Mucosa of stomach (tissue), 1 donor: ENCODE results near the gene UQCRC1.

ENCODE experiments used
- H3K27me3 ChIP-seq: one replicate; pipeline ENCODE4 v1.7.0; 2013; ENCODE audit warnings: mild to moderate bottlenecking, low read length; ENCODE audit not compliant: control insufficient read depth, insufficient read depth
- H3K36me3 ChIP-seq: one replicate; pipeline ENCODE4 v1.7.0; 2013; ENCODE audit warnings: low read length; ENCODE audit not compliant: control insufficient read depth, insufficient read depth
- H3K4me1 ChIP-seq: one replicate; pipeline ENCODE4 v1.7.0; 2013; ENCODE audit warnings: mild to moderate bottlenecking, low read length; ENCODE audit not compliant: control insufficient read depth, insufficient read depth
- H3K4me3 ChIP-seq: one replicate; pipeline ENCODE4 v1.7.0; 2013; ENCODE audit warnings: low read length
- H3K9ac ChIP-seq: one replicate; pipeline ENCODE4 v1.7.0; 2013; ENCODE audit warnings: mild to moderate bottlenecking, low read length, moderate library complexity
- H3K9me3 ChIP-seq: one replicate; pipeline ENCODE4 v1.7.0; 2013; ENCODE audit warnings: mild to moderate bottlenecking, low read length, moderate library complexity; ENCODE audit not compliant: control insufficient read depth
- donor health status: Pancreatic carcinoma.

The UQCRC1 gene

DNA sequence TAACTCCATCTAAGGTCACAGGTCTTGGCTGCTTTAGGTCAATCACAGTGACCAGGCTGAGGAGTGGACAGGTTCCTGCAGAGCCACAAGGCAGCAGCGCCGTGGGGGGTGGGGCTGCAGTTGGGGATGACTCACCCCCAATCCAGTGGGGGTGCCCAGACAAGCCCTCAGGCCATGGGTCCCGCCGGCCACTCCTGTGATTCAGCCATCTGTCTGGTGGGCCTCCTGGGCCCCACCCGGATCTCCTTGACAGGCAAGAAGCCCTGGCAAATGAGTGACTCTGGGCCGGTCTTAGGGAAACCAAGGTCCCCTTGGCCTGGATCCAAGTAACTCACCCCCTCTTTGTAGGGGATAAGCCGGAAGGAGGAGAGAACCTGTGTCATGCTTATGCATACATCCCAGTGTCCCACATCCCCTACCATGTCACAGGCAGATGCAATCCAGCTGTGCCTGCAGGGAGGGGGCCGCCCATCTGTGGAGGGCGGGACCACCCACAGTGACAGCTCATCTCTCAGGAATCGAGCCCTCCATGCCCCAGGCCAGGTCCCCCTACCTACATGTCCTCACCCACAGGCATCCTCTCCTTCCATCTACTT is 13.8 kb downstream of the UQCRC1 start:
- H3K4me1 ChIP-seq, result peaks cover 29% of the 10 kb centered on the region
- H3K9ac ChIP-seq, result no peak overlapping the region
- H3K27me3 ChIP-seq, result peaks cover 26% of the 10 kb centered on the region
- peaks cover 28% of the 10 kb centered on the region for H3K36me3 ChIP-seq
- H3K4me3 ChIP-seq, result no peak overlapping the region
- H3K9me3 ChIP-seq, result no peaks in the 10 kb centered on the region

DNA sequence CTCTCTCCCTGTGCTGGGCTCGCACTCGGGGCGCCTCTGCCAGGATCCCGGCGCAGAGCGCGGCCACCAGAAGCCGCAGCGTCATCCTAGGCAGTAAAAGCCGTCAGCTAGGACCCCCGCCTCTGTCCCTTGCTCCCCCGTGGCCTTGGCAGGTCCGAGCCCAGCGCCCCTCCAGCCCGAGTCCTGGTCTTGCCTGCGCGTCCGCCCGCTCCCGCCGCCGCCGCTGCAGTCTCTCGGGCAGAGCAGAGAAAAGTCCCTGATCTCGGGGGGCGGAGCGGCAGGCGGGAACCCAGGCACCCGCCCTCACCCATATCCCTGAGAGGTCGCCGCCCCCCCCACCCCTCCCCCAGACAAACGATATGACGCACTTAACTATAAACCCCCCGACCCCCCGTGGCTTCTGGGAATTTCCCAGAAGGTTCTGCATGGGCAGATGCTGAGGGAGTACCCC is 14.3 kb downstream of the UQCRC1 start, which contains the start of gene COL7A1:
TSS of gene COL7A1 (minus strand) at position 255 of the 451 bp plus-strand sequence. CDS start at position 85, 170 bp downstream.
- peaks cover 26% of the 10 kb centered on the region for H3K27me3 ChIP-seq
- H3K9ac ChIP-seq, result peak within 1 kb of the TSS; percentile 50
- peaks cover 23% of the 10 kb centered on the region for H3K36me3 ChIP-seq
- H3K9me3 ChIP-seq, result no peaks in the 10 kb centered on the region
- no peak within 1 kb of the TSS for H3K4me3 ChIP-seq
- peaks cover 29% of the 10 kb centered on the region for H3K4me1 ChIP-seq

DNA sequence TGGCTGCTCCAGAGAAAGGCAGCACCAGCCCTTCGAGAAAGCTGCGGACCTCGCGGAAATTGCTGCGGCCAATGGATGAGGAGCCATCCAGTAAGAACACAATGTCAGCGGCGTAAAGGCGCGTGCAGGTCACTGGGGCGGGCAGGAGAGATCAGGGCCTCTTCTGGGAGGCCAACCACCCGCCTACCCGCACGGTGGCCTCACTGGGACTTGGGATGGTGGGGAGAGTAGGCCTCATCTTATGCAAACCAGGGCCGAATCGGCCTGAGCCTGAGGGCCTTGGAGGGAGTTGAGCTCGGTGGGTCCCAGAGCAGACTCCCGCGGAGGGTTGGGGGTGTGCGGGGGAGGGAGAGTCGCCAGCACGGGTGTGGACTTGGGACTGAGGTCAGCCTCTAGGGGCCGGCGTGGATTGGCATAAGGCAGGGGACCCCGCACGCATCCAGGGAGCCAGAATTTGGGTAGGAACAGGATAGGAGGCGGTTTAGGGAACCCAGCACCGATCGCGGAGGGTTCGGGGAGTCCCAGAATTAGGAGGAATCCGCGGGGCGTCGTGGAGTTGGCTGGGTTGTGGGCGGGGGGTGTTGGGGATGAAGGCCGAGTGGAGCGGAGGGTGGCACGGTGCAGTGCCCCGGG is 14.9 kb downstream of the UQCRC1 start:
- Histone ChIP-seq H3K9me3 (no peaks in the 10 kb centered on the region), H3K4me1 (peaks cover 29% of the 10 kb centered on the region), H3K36me3 (peaks cover 18% of the 10 kb centered on the region), H3K9ac (peak overlapping the region; percentile 50), H3K27me3 (peaks cover 27% of the 10 kb centered on the region), H3K4me3 (no peak overlapping the region)

DNA sequence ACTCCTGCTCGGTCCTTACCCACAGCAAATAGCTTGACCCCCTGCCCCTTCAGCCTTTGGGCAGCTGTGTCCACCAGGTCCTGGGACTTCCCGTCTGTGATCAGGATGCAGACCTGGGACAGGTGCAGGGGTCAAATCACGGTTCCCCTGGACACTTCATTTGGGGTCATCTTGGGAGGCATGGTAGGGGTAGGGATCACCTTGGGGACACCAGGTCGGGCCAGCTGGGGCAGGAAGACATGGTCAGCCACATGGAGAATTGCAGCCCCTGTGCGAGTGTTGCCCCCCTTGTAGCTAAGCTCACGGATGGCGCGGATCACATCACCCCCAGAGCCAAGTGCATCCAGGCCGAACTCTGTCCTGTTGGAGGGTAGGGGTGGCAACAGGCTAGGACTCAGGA is 16.1 kb downstream of the UQCRC1 start:
- Histone ChIP-seq H3K27me3 (peaks cover 37% of the 10 kb centered on the region), H3K4me1 (peaks cover 28% of the 10 kb centered on the region), H3K4me3 (no peak overlapping the region), H3K36me3 (peaks cover 10% of the 10 kb centered on the region), H3K9ac (no peak overlapping the region), H3K9me3 (no peaks in the 10 kb centered on the region)

DNA sequence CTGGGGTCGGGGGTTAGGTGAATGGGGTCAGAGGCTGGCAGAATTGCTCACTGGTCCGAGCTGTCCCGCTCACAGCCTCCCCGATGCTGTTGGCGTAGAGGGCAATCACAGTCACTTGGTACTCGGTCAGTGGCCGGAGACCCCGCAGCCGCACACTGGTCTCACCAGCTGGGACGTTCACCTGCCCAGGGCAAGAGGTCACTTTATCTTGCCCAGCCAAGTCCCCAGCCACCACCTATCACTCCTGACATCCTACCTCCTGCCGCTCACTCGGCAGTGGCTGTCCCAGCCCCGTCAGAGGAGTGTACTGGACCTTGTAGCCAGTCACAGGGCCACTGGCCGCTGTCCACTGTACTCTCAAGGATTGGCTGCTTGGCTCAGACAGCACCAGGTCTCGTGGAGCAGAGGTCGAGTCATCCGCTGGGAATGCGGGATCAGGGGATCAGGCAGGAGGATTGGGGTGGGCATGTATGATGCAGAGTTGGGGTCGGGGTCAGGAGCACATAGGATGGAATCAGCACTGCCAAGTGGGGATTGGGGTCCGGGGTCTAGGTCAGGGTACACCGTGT is 16.8 kb downstream of the UQCRC1 start:
- no peaks in the 10 kb centered on the region for H3K9me3 ChIP-seq
- H3K4me1 ChIP-seq, result peaks cover 21% of the 10 kb centered on the region
- H3K36me3 ChIP-seq, result peaks cover 4% of the 10 kb centered on the region
- H3K27me3 ChIP-seq, result peaks cover 42% of the 10 kb centered on the region
- H3K9ac ChIP-seq, result no peak overlapping the region
- no peak overlapping the region for H3K4me3 ChIP-seq

DNA sequence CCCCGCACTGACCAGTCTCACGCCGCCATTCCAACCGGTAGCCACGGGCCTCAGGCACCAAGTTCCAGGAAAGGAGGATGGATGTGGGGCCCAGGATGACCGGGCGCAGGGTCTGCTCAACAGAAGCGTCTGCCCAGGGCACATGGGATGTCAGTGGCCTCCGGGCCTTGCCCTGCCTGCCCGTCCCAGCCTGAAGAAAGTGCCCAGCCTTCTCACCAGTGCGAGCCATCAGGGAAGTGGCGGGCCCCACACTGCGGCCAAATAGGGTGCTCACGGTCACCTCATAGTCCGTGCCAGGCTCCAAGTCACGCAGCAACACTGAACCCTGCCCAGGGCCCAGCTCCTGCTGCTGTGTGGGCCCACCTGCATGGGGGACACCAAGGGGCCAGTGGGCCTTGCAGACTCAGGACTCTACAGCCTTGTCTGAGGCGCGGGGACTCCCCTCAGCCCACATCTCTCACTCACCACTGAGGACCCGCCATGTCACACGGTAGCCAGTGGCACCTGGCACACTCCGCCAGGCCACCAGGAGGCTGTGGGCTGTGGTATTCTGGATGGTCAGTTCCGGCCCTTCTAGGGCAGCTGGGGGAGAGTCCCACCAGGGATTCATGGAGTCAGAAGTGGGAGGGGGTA is 17.4 kb downstream of the UQCRC1 start:
- Histone ChIP-seq H3K4me3 (no peak overlapping the region), H3K4me1 (peaks cover 19% of the 10 kb centered on the region), H3K27me3 (peaks cover 42% of the 10 kb centered on the region), H3K36me3 (no peaks in the 10 kb centered on the region), H3K9me3 (no peaks in the 10 kb centered on the region), H3K9ac (no peak overlapping the region)

DNA sequence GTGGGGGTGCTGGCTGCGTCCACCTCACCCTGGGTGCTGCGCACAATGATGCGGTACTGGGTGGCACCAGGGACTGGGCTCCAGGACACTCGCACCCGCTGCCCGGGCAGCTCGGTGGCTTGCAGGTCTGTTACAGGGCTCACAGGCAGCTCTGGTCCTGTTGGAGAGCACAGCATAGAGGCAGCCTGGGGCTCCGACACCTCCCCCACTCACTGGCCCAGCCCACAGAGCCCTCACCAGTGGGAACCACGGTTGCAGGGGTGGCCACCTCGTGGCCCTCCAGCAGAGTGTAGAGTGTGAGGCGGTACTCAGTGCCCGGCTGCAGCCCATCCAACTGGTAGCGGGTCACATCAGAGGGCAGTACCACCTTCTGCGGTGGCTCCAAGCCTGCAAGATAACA is 18.0 kb downstream of the UQCRC1 start:
- Histone ChIP-seq H3K9me3 (no peaks in the 10 kb centered on the region), H3K4me3 (no peak overlapping the region), H3K36me3 (no peaks in the 10 kb centered on the region), H3K4me1 (peaks cover 19% of the 10 kb centered on the region), H3K9ac (no peak overlapping the region), H3K27me3 (peaks cover 42% of the 10 kb centered on the region)

DNA sequence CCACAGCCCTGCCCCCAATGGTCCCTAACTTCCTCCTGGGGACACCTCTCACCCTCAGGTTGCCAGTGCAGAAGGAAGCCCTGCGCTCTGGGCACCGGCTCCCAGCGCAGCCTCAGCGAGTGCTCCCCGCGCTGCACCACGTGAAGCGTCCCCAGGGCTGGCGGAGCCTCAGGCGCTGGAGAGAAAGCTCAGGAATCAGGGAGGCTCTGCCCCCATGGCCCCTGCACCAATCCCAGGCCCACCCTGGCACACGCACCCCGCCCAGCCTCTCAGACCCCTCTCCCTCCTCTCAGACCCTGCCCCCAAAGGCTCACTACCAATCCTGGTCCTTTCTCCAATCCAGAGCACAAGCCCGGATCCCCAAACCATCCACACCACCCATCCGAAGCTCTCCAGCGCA is 21.2 kb downstream of the UQCRC1 start:
- H3K36me3 ChIP-seq, result no peaks in the 10 kb centered on the region
- H3K4me3 ChIP-seq, result no peak overlapping the region
- no peak overlapping the region for H3K9ac ChIP-seq
- H3K4me1 ChIP-seq, result no peaks in the 10 kb centered on the region
- no peaks in the 10 kb centered on the region for H3K9me3 ChIP-seq
- peaks cover 18% of the 10 kb centered on the region for H3K27me3 ChIP-seq

DNA sequence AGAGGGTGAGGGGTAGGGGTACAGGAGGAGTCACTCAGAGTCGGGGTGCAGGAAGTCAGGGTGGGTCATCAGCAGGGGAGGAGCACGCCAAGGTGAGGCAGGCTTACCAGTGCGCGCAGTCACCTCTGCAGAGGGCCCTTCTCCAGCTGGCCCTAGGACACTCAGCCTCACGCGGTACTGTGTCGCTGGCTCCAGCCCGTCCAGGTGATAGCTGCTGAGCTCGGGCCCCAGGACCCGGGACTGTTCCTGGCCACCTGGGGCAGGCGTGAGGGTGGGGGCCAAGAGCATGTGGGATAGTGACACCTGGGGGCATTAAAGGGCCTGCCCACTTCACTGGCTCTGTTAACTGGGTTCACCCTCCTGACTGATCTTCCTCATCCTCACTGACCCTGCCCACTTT is 21.8 kb downstream of the UQCRC1 start:
- H3K36me3 ChIP-seq, result no peaks in the 10 kb centered on the region

DNA sequence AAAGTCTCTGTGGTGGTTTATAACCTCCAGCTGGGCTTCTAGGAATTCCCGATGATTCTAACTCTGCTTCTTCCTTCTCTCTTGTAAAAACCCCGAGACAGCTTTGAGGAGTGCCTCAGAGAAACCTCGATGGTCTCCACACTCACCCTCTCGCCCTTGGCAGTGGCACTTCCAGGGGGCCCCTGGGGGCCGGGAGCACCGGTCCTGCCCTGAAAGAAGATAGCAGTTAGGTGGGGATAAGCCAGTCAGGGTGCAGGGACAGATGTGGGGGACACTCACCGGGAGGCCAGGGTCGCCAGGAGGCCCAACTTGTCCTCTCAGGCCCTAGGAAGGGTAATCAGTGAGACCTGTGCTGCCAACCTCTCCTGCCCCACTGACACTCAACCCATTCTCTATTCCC is 24.0 kb downstream of the UQCRC1 start:
- Histone ChIP-seq H3K4me1 (no peaks in the 10 kb centered on the region), H3K9me3 (no peaks in the 10 kb centered on the region), H3K36me3 (no peaks in the 10 kb centered on the region), H3K4me3 (no peak overlapping the region), H3K9ac (no peak overlapping the region), H3K27me3 (peaks cover 17% of the 10 kb centered on the region)

More for the DNA sequence above, 21.8 kb downstream of the UQCRC1 start:
- H3K4me1 ChIP-seq, result no peaks in the 10 kb centered on the region
- no peaks in the 10 kb centered on the region for H3K9me3 ChIP-seq
- no peak overlapping the region for H3K9ac ChIP-seq
- H3K27me3 ChIP-seq, result peaks cover 17% of the 10 kb centered on the region
- H3K4me3 ChIP-seq, result no peak overlapping the region

DNA sequence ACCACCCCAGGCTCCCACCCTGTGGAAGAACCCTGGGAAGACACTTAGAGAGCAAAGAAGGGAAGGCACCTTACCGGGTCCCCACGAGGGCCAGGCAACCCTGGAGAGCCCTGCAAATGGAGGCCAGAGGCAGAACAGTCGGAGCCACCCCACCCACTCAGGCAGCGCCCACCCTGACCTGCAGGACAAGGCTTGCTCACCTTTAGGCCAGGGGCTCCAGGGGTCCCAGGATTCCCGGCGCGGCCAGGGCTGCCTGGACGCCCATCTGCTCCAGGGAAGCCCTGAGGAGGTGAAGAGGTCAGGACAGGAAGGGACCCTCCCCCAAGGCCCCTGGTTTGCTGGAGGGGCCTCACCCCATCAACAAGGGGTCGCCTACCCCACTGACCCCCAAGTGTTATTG is 24.6 kb downstream of the UQCRC1 start:
- no peak overlapping the region for H3K9ac ChIP-seq
- H3K4me3 ChIP-seq, result no peak overlapping the region
- no peaks in the 10 kb centered on the region for H3K9me3 ChIP-seq
- no peaks in the 10 kb centered on the region for H3K4me1 ChIP-seq
- peaks cover 17% of the 10 kb centered on the region for H3K27me3 ChIP-seq
- no peaks in the 10 kb centered on the region for H3K36me3 ChIP-seq
